Right hindlimb (tissue), 1 donor: ENCODE measurements around the gene IL6R.
A peak's percentile ranks its signal among the peaks of the same experiment; 100 is the strongest.

Experiments used
- DNase-seq: peaks from one replicate; pipeline ENCODE4 v3.0.0-alpha.2; 2018

Gene IL6R

GRCh38 chr1:154453574-154454352 is 48.6 kb downstream of the IL6R start:
- no peak for DNase-seq

GRCh38 chr1:154454386-154455120 is 49.4 kb downstream of the IL6R start:
- DNase-seq: no peak

- DNase-seq: no peak
These were observed 51.5 kb downstream of the IL6R start for GRCh38 chr1:154456631-154457030.

- DNase-seq: no peak
These were observed 53.9 kb downstream of the IL6R start for GRCh38 chr1:154459080-154459479.

GRCh38 chr1:154460695-154461260 is 55.6 kb downstream of the IL6R start:
- DNase-seq: no peak

GRCh38 chr1:154463512-154463990 is 58.4 kb downstream of the IL6R start:
- DNase-seq: no peak

GRCh38 chr1:154465621-154466195 is 60.6 kb downstream of the IL6R start:
- DNase-seq: no peak

GRCh38 chr1:154466206-154466605 is 61.1 kb downstream of the IL6R start:
- DNase-seq: no peak

GRCh38 chr1:154466921-154467417 is 61.8 kb downstream of the IL6R start:
- DNase-seq: no peak

- no peak for DNase-seq
These were observed 62.4 kb downstream of the IL6R start for GRCh38 chr1:154467434-154468102.

- DNase-seq: no peak
These were observed 63.5 kb downstream of the IL6R start for GRCh38 chr1:154468535-154469250.

- DNase-seq: no peak
These were observed 64.9 kb downstream of the IL6R start for GRCh38 chr1:154469844-154470560.

- no peak for DNase-seq
These were observed 66.2 kb downstream of the IL6R start for GRCh38 chr1:154471304-154471703.

GRCh38 chr1:154474802-154475201 is 69.7 kb downstream of the IL6R start:
- no peak for DNase-seq

GRCh38 chr1:154476791-154477190 is 71.6 kb downstream of the IL6R start:
- no peak for DNase-seq

- no peak for DNase-seq
These were observed 72.9 kb downstream of the IL6R start for GRCh38 chr1:154478013-154478412.

- no peak for DNase-seq
These were observed 73.5 kb downstream of the IL6R start for GRCh38 chr1:154478639-154479038.

- peak; percentile 83 for DNase-seq
These were observed 74.8 kb downstream of the IL6R start for GRCh38 chr1:154479764-154480421.

GRCh38 chr1:154481053-154481452 is 75.9 kb downstream of the IL6R start:
- no peak for DNase-seq

GRCh38 chr1:154483941-154484803 is 79.0 kb downstream of the IL6R start:
- no peak for DNase-seq
